ENCODE measurements around the gene ENTR1. TPM values are rescaled to one million over a fixed set of nuclear protein-coding genes. Genes with fewer than 3 reads are reported as not detected.

Gene ENTR1
- total RNA-seq, 2 donors from 2014 or later = 25.3 to 43.1 TPM

GRCh38 chr9:136372561-136373299 lies 37.7 kb downstream of the ENTR1 start:
- Histone ChIP-seq H3K4me1 (ENCODE audit: control insufficient read depth in 1 of 2, low read depth in 2 of 2) (no peaks in the 10 kb centered on the region), H3K27ac (no peak overlapping the region), H3K4me3 (peak overlapping the region; percentile 58), H3K9me3 (no peaks in the 10 kb centered on the region), H3K27me3 (replicated peaks; ENCODE audit: insufficient read depth) (no peaks in the 10 kb centered on the region), H3K36me3 (no peaks in the 10 kb centered on the region)
- no peak for ATAC-seq (ENCODE audit: insufficient number of reproducible peaks, low FRiP score, low read depth)
- TF ChIP-seq, protein P1, sequence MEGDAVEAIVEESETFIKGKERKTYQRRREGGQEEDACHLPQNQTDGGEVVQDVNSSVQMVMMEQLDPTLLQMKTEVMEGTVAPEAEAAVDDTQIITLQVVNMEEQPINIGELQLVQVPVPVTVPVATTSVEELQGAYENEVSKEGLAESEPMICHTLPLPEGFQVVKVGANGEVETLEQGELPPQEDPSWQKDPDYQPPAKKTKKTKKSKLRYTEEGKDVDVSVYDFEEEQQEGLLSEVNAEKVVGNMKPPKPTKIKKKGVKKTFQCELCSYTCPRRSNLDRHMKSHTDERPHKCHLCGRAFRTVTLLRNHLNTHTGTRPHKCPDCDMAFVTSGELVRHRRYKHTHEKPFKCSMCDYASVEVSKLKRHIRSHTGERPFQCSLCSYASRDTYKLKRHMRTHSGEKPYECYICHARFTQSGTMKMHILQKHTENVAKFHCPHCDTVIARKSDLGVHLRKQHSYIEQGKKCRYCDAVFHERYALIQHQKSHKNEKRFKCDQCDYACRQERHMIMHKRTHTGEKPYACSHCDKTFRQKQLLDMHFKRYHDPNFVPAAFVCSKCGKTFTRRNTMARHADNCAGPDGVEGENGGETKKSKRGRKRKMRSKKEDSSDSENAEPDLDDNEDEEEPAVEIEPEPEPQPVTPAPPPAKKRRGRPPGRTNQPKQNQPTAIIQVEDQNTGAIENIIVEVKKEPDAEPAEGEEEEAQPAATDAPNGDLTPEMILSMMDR (IDR thresholded peaks at IDR 0.05) = no peak
- no peak for DNase-seq (ENCODE audit: low spot score)

- H3K9me3 ChIP-seq = no peaks in the 10 kb centered on the region
- no peak for DNase-seq (ENCODE audit: low spot score)
- H3K27ac ChIP-seq = no peak overlapping the region
- TF ChIP-seq, protein P1 (IDR thresholded peaks at IDR 0.05) = no peak
- no peak for ATAC-seq (ENCODE audit: insufficient number of reproducible peaks, low FRiP score, low read depth)
- H3K4me3 ChIP-seq = no peak overlapping the region
- H3K36me3 ChIP-seq = no peaks in the 10 kb centered on the region
- H3K27me3 ChIP-seq (replicated peaks; ENCODE audit: insufficient read depth) = no peaks in the 10 kb centered on the region
- H3K4me1 ChIP-seq (ENCODE audit: control insufficient read depth in 1 of 2, low read depth in 2 of 2) = no peaks in the 10 kb centered on the region
Measured at GRCh38 chr9:136372006-136372405, 38.4 kb downstream of the ENTR1 start.

- H3K9me3 ChIP-seq = no peaks in the 10 kb centered on the region
Measured at GRCh38 chr9:136371533-136371880, 38.9 kb downstream of the ENTR1 start.

DNA sequence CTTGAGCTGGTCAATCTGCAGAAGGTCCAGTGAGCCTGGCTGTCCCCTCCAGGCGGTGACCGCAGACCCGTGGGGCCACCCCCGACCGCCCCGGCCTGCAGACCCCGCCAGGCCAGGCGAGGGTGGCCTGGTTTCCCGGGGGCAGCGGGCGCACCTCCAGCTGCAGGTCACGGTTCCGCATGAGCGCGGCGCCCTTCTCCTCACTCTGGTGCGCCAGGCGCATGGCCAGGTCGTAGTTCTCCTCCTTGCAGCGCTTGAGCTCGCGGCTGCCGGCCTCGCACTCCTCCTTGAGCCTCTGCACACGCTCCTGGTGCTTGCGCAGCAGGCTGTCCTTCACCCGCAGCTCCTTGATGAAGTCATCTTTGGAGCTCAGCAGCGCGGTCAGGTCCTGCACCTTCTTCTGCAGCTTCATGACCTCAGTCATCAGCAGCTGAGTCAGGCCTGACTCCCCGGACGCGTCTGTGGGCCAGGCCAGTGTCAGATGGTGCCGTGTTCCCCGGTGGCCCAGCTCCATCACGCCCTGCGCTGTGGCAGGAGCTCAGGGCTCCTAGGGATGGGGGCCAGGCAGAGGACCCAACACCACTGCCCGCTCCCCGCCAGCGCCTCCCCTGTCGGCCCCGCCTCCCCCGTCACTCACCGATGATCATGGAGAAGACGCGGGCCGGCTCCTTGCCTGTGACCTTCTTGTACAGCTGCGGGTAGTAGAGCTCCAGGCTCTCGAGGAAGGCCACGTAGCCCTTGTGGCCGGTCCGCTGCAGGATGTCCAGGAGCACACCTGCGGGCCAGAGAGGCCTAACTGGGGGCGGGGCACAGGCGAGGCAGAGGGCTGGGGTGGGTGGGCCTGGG lies 39.5 kb downstream of the ENTR1 start:
- Histone ChIP-seq H3K27ac (no peak overlapping the region), H3K36me3 (no peaks in the 10 kb centered on the region)

More at GRCh38 chr9:136371533-136371880, 38.9 kb downstream of the ENTR1 start:
- TF ChIP-seq, protein P1 (IDR thresholded peaks at IDR 0.05) = no peak
- Histone ChIP-seq H3K36me3 (no peaks in the 10 kb centered on the region), H3K27me3 (replicated peaks; ENCODE audit: insufficient read depth) (no peaks in the 10 kb centered on the region), H3K4me1 (ENCODE audit: control insufficient read depth in 1 of 2, low read depth in 2 of 2) (no peaks in the 10 kb centered on the region), H3K27ac (no peak overlapping the region), H3K4me3 (no peak overlapping the region)
- no peak for DNase-seq (ENCODE audit: low spot score)
- ATAC-seq (ENCODE audit: insufficient number of reproducible peaks, low FRiP score, low read depth) = no peak

DNA sequence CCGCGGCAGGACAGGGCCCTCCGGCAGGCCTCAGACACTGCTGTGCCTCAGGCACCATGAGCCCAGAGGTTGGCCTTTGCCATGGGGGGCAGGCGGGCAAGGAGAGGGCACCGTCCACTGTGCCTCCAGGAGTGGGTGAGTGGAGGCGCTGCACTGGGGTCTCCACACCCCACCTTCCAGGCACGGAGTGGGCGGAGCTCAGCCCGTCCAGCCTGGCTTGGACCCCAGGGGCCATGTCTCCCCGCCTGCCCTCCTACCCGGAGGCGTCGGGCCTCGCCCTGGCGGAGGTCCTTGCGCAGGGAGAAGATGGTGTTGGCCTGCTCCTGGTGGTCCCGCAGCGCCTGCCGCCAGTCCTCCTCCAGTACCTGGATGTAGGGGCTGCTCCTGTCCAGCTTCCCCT lies 40.4 kb downstream of the ENTR1 start:
- Histone ChIP-seq H3K4me1 (ENCODE audit: control insufficient read depth in 1 of 2, low read depth in 2 of 2) (no peaks in the 10 kb centered on the region), H3K9me3 (no peaks in the 10 kb centered on the region), H3K4me3 (no peak overlapping the region), H3K27me3 (replicated peaks; ENCODE audit: insufficient read depth) (no peaks in the 10 kb centered on the region), H3K27ac (no peak overlapping the region), H3K36me3 (no peaks in the 10 kb centered on the region)
- no peak for ATAC-seq (ENCODE audit: insufficient number of reproducible peaks, low FRiP score, low read depth)
- TF ChIP-seq, protein P1 (IDR thresholded peaks at IDR 0.05) = no peak
- no peak for DNase-seq (ENCODE audit: low spot score)

More for the DNA sequence above, 39.5 kb downstream of the ENTR1 start:
- Histone ChIP-seq H3K4me3 (no peak overlapping the region), H3K27me3 (replicated peaks; ENCODE audit: insufficient read depth) (no peaks in the 10 kb centered on the region), H3K9me3 (no peaks in the 10 kb centered on the region), H3K4me1 (ENCODE audit: control insufficient read depth in 1 of 2, low read depth in 2 of 2) (no peaks in the 10 kb centered on the region)
- TF ChIP-seq, protein P1 (IDR thresholded peaks at IDR 0.05) = no peak
- no peak for DNase-seq (ENCODE audit: low spot score)
- no peak for ATAC-seq (ENCODE audit: insufficient number of reproducible peaks, low FRiP score, low read depth)

Data from thoracic aorta (tissue), 2 donors.